GM23248 (cell line): ENCODE results near the gene CDO1. TPM values are rescaled to one million over a fixed set of nuclear protein-coding genes. Genes with fewer than 3 reads are reported as not detected.

Source experiments
- DNase-seq: peaks from one replicate; pipeline ENCODE4 v3.0.0-alpha.2; 2015
- H2AFZ ChIP-seq: fragments of 200-600 bp; sonication (generic); 2 replicates; pipeline ENCODE4 v1.6.1; 2016; ENCODE audit warnings: antibody characterized with exemption
- H3F3A ChIP-seq: fragments of 200-600 bp; sonication (generic); 2 replicates; pipeline ENCODE4 v1.6.1; 2016; ENCODE audit warnings: mild to moderate bottlenecking, antibody characterized with exemption, mixed run types; ENCODE audit not compliant: insufficient read depth
- H3K27ac ChIP-seq: fragments of 200-600 bp; sonication (generic); 2 replicates; pipeline ENCODE4 v1.5.1; 2016; ENCODE audit warnings: mild to moderate bottlenecking
- H3K27me3 ChIP-seq: fragments of 200-600 bp; sonication (generic); replicated peaks from 2 replicates; pipeline ENCODE4 v1.6.1; 2016; ENCODE audit warnings: mild to moderate bottlenecking; ENCODE audit not compliant: insufficient read depth
- H3K36me3 ChIP-seq: fragments of 200-600 bp; sonication (generic); 2 replicates; pipeline ENCODE4 v1.6.1; 2016; ENCODE audit warnings: low read depth, mild to moderate bottlenecking
- H3K4me1 ChIP-seq: fragments of 200-600 bp; sonication (generic); 2 replicates; pipeline ENCODE4 v1.6.1; 2016; ENCODE audit warnings: mild to moderate bottlenecking; ENCODE audit not compliant: insufficient read depth
- H3K4me2 ChIP-seq: fragments of 200-600 bp; sonication (generic); one replicate; pipeline ENCODE4 v1.6.1; 2016; ENCODE audit warnings: mild to moderate bottlenecking; ENCODE audit not compliant: unreplicated experiment
- H3K4me3 ChIP-seq: fragments of 200-600 bp; sonication (generic); 2 replicates; pipeline ENCODE4 v1.5.1; 2016; ENCODE audit warnings: mild to moderate bottlenecking
- H3K79me2 ChIP-seq: fragments of 200-600 bp; sonication (generic); 2 replicates; pipeline ENCODE4 v1.6.1; 2016; ENCODE audit warnings: mild to moderate bottlenecking; ENCODE audit not compliant: insufficient read depth
- H3K9ac ChIP-seq: fragments of 200-600 bp; sonication (generic); 2 replicates; pipeline ENCODE4 v1.6.1; 2016; ENCODE audit warnings: mild to moderate bottlenecking
- H3K9me2 ChIP-seq: fragments of 200-600 bp; sonication (generic); 2 replicates; pipeline ENCODE4 v1.6.1; 2016; ENCODE audit warnings: mixed run types, mild to moderate bottlenecking, moderate library complexity; ENCODE audit not compliant: insufficient read depth
- H3K9me3 ChIP-seq: fragments of 200-600 bp; sonication (generic); one replicate; pipeline ENCODE4 v1.6.1; 2017; ENCODE audit warnings: low read depth
- H4K20me1 ChIP-seq: fragments of 200-600 bp; sonication (generic); 2 replicates; pipeline ENCODE4 v1.6.0; 2016; ENCODE audit not compliant: insufficient read depth
- EZH2 ChIP-seq: fragments of 200-600 bp; sonication (generic); IDR thresholded peaks from 2 replicates; pipeline ENCODE4 v1.6.1; 2018; ENCODE audit warnings: antibody characterized with exemption, mild to moderate bottlenecking; ENCODE audit not compliant: insufficient read depth, poor library complexity, severe bottlenecking
- EZH2phosphoT487 ChIP-seq: fragments of 200-600 bp; sonication (generic); IDR thresholded peaks from 2 replicates; pipeline ENCODE4 v1.6.1; 2018; ENCODE audit warnings: antibody characterized with exemption, moderate library complexity, mild to moderate bottlenecking, low read depth; ENCODE audit not compliant: insufficient read depth
- WGBS, 2 experiments: methylation state at CpG; one replicate each; pipeline ENCODE4 v1.1.6; 2015 to 2017; ENCODE audit warnings: low lambda C conversion rate in 2 of 2, low coverage in 1 of 2; ENCODE audit errors: missing lambda C conversion rate in 2 of 2; 5-methylcytosine and 5-hydroxymethylcytosine counted together
- in situ Hi-C: fragments of 300-500 bp; cut with MboI; formaldehyde crosslinking; loops from 2 replicates; pipeline ENCODE4 v1.15.0; 2020
- polyA plus RNA-seq: library from polyadenylated mRNA; unstranded; fragments of >200 nt; fragmentation: Nextera tagmentation; extraction: Ambion mirVana; gene quantifications from 2 replicates; pipeline ENCODE4 v1.2.1, GENCODE V29; 2016
- total RNA-seq: library from RNA; depleted of rRNA; stranded (reverse); fragments of >200 nt; shearing (Covaris generic); gene quantifications from 2 replicates; pipeline ENCODE4 v1.2.3, GENCODE V29; 2014

Gene CDO1
- total and polyA plus RNA-seq, 2 experiments from 2014 or later = 2.2 to 4.3 TPM

DNA sequence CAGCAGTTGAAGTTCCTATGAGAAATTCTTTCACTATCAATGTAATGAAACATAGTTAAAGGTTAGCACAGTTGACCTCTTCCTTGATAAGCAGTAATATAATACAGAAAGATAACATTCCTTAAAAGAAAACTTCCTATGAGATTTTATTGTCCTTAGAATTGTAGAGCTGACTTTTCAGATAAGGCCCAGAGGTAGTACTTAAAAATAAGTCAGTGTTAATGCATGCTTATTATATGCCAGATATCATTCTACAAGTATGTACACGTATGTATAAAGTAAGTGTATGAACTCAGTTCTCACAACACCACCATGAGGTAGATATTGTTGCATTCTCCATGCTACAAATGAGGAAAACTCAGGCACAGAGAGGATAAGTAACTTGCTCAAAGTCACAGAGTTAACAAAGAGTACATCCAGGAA, 40.6 kb upstream of the CDO1 start:
- Histone ChIP-seq H3K79me2 (peaks cover 99% of the 10 kb centered on the region), H3F3A (peaks cover 9% of the 10 kb centered on the region; the same call in 1 of the 2 replicates), H3K27ac (no peak overlapping the region), H3K9me3 (no peaks in the 10 kb centered on the region), H3K9ac (no peak overlapping the region), H3K27me3 (no peaks in the 10 kb centered on the region), H3K9me2 (no peaks in the 10 kb centered on the region), H3K36me3 (no peaks in the 10 kb centered on the region), H3K4me1 (peaks cover 36% of the 10 kb centered on the region), H3K4me3 (no peak overlapping the region), H2AFZ (no peak overlapping the region), H3K4me2 (no peak overlapping the region), H4K20me1 (peaks cover 13% of the 10 kb centered on the region)
- TF ChIP-seq EZH2 (no peak), EZH2phosphoT487 (no peak)
- in situ Hi-C loops = no loop called here
- WGBS, 2 experiments = 57 to 61% methylated on average over 1 of the region's 1 CpG
- DNase-seq = no peak

DNA sequence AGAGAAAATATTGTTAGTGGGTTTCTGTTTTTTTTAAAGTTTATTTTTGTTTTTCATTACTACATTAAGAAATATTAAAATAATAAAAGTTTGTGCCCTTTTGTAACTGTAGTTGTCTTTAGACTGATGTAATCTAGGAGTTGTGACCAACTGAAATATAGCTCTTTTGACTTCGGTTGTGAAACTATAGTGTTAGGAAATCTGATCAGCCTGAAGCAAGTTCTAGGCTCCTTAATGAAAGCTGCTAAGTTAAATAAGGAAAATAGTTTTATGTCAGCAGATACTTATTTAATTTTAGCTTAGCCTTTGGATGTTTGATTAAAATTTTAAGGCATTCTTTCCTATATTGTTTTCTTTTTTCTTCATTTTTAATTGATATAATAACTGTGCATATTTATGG, 39.5 kb upstream of the CDO1 start:
- in situ Hi-C loops = no loop called here
- Histone ChIP-seq H3K27ac (no peak overlapping the region), H3K4me1 (peaks cover 43% of the 10 kb centered on the region), H3K4me2 (no peak overlapping the region), H3K9me3 (no peaks in the 10 kb centered on the region), H4K20me1 (peaks cover 17% of the 10 kb centered on the region), H3K4me3 (no peak overlapping the region), H2AFZ (no peak overlapping the region), H3K27me3 (no peaks in the 10 kb centered on the region), H3K36me3 (no peaks in the 10 kb centered on the region), H3F3A (peaks cover 14% of the 10 kb centered on the region; the same call in 1 of the 2 replicates), H3K79me2 (peaks cover 99% of the 10 kb centered on the region), H3K9me2 (no peaks in the 10 kb centered on the region), H3K9ac (no peak overlapping the region)
- WGBS, 2 experiments = 62 to 70% methylated on average over 1 of the region's 1 CpG
- TF ChIP-seq EZH2 = no peak
- no peak for TF ChIP-seq EZH2phosphoT487
- peak; percentile 48 for DNase-seq

DNA sequence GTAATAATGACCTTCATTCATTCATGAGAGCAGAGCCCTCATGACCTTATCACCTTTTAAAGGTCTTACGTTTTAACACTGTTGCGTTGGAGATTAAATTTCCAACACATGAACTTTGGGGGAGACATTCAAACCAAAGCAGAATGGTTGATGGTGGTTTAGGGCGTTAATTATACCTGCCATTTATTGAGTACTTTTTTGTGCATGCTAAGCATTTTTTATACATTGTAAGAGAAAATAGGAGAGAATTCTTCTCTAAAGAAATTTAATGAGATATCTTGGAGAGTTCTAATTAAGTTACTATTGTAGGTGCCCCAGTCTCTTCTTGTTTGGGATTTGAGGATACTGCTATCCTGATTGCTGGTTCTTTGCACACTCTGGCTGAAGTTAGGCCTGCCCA, 37.7 kb upstream of the CDO1 start:
- H3K9ac ChIP-seq = no peak overlapping the region
- H3K9me3 ChIP-seq = no peaks in the 10 kb centered on the region
- H3K27ac ChIP-seq = no peak overlapping the region
- H3K79me2 ChIP-seq = peaks cover 99% of the 10 kb centered on the region
- peaks cover 14% of the 10 kb centered on the region for H3F3A ChIP-seq
- H3K36me3 ChIP-seq = no peaks in the 10 kb centered on the region
- H3K4me3 ChIP-seq = no peak overlapping the region
- no peaks in the 10 kb centered on the region for H3K27me3 ChIP-seq
- DNase-seq = no peak
- no peak overlapping the region for H2AFZ ChIP-seq
- peaks cover 12% of the 10 kb centered on the region; the same call in 1 of the 2 replicates for H4K20me1 ChIP-seq
- WGBS, 2 experiments = 97 to 98% methylated on average over 3 of the region's 3 CpGs
- TF ChIP-seq EZH2phosphoT487 = no peak
- in situ Hi-C loops = no loop called here
- H3K9me2 ChIP-seq = no peaks in the 10 kb centered on the region
- no peak overlapping the region for H3K4me2 ChIP-seq
- H3K4me1 ChIP-seq = peaks cover 38% of the 10 kb centered on the region

DNA sequence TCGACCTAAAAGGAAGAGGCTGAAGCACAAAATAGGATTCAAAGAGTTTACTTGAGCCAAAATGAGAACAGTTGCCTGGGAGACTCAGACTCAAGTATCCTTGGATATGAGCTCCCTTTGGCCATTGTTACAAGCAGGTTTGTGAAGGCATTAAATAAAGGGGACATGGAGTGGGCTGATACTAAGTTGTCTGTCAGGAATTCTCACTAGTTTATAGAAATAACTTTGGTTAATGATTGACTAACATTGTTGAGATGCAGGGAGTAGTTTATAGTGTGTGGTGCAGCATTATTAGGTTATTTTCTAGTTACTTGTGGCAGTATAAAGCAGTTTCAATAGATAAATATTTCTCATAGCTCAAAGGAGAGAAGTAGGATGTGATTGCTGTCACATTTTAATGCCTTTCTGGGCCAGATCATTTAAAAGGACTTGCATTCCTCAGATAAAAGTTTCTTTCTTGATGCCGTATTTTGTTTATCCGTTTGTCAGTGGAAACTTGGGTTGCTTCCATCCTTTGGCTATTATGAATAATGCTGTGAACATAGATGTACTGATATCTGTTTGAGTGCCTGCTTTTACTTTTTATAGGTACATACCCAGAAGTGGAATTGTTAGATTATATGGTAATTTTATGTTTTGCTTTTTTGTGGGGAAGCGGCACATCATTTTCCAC, 34.4 kb upstream of the CDO1 start:
- no peaks in the 10 kb centered on the region for H3K9me3 ChIP-seq
- H3K4me1 ChIP-seq = peaks cover 16% of the 10 kb centered on the region
- H3K9me2 ChIP-seq = no peaks in the 10 kb centered on the region
- 0 out of 2 replicates have a peak overlapping the region, but pooled peaks have one; percentile 4 for H3K9ac ChIP-seq
- H3K4me2 ChIP-seq = peak overlapping the region; percentile 48
- H3K27me3 ChIP-seq = no peaks in the 10 kb centered on the region
- DNase-seq = peak; percentile 67
- H3K79me2 ChIP-seq = peaks cover 100% of the 10 kb centered on the region
- H3F3A ChIP-seq = peaks cover 11% of the 10 kb centered on the region; the same call in 1 of the 2 replicates
- H3K36me3 ChIP-seq = no peaks in the 10 kb centered on the region
- WGBS, 2 experiments = 51 to 54% methylated on average over 4 of the region's 4 CpGs
- peaks cover 4% of the 10 kb centered on the region; the same call in 1 of the 2 replicates for H4K20me1 ChIP-seq
- H3K27ac ChIP-seq = peak overlapping the region; percentile 36
- peak overlapping the region; percentile 18; the same call in 1 of the 2 replicates for H3K4me3 ChIP-seq
- no peak overlapping the region for H2AFZ ChIP-seq
- TF ChIP-seq EZH2 (no peak), EZH2phosphoT487 (no peak)
- in situ Hi-C loops = no loop called here
